DOHH2 (cell line): ENCODE results near the gene DCAF15.

Source experiments
- CTCF ChIP-seq: fragments of 200-600 bp; sonication (generic); IDR thresholded peaks from one replicate; pipeline ENCODE4 v1.5.1; 2014; ENCODE audit warnings: antibody characterized with exemption, mild to moderate bottlenecking, low read depth, low read length; ENCODE audit not compliant: poor library complexity, severe bottlenecking
- EZH2phosphoT487 ChIP-seq: fragments of 200-600 bp; sonication (generic); IDR thresholded peaks from 2 replicates; pipeline ENCODE4 v1.6.1; 2017; ENCODE audit warnings: borderline replicate concordance, mild to moderate bottlenecking, antibody characterized with exemption, low read length, moderate library complexity, mixed read lengths

DNA sequence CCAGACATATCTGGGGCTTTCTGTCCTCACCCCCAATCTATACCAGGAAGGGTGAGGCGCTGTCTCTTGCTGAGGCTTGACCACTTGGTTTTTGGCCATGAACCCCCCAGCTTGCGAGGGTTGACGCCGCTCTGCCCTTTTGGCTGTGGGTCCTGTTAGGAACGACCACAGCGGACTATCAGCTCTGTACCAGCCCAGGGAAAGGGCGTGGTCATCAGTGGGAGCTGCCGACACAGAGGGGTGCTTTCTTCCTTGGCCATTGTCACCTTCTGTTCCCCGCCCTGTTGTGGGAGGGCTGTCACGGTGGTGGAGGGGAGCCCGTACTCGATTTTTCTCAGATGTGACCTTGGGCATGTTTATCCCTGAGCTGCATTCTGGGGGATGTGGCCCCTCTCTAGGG lies 5.7 kb downstream of the DCAF15 start:
- TF ChIP-seq EZH2phosphoT487 (no peak), CTCF (no peak)
